Sigmoid colon (tissue), 7 donors: ENCODE results near the gene TMED10. TPM values are rescaled to one million over a fixed set of nuclear protein-coding genes. Genes with fewer than 3 reads are reported as not detected.

Experiments used
- DNase-seq: peaks from one replicate; pipeline ENCODE4 v3.0.0-alpha.2; 2019
- H3K27ac ChIP-seq, 4 donors: fragments of 200-600 bp; sonication (generic); one replicate each; pipeline ENCODE4 v1.5.1; 2016 to 2019; ENCODE audit warnings: mild to moderate bottlenecking in 1 of 4
- H3K27me3 ChIP-seq, 3 donors: fragments of 200-600 bp; sonication (generic); one replicate each; pipeline ENCODE4 v1.5.1; 2019; ENCODE audit warnings: mild to moderate bottlenecking in 1 of 3
- H3K36me3 ChIP-seq, 4 donors: fragments of 200-600 bp; sonication (generic); one replicate each; pipeline ENCODE4 v1.5.1; 2016 to 2019
- H3K4me1 ChIP-seq, 4 donors: fragments of 200-600 bp; sonication (generic); one replicate each; pipeline ENCODE4 v1.5.1; 2017 to 2019
- H3K4me3 ChIP-seq, 4 donors: fragments of 200-600 bp; sonication (generic); one replicate each; pipeline ENCODE4 v1.5.1; 2017 to 2019; ENCODE audit warnings: mild to moderate bottlenecking in 2 of 4, moderate library complexity in 1 of 4
- H3K9me3 ChIP-seq, 4 donors: fragments of 200-600 bp in 3 of 4; sonication (generic) in 3 of 4; one replicate each; pipeline versions ENCODE4 v1.5.1 to v1.6.1; 2013 to 2019
- CTCF ChIP-seq, 4 experiments: fragments of 450-650 bp in 3 of 4; fragments of 200-600 bp in 1 of 4; IDR thresholded peaks; one replicate each; pipeline ENCODE4 v1.5.1; 2016 to 2019; ENCODE audit warnings: antibody characterized with exemption in 4 of 4, mild to moderate bottlenecking in 3 of 4, moderate library complexity in 2 of 4
- EP300 ChIP-seq, 4 donors: sonication (generic); formaldehyde crosslinking; IDR thresholded peaks; one replicate each; pipeline ENCODE4 v1.6.1; 2017; ENCODE audit warnings: antibody characterized with exemption in 4 of 4
- POLR2A ChIP-seq, 2 donors: fragments of 450-650 bp; IDR thresholded peaks; one replicate each; pipeline ENCODE4 v1.6.1; 2016; ENCODE audit warnings: antibody characterized with exemption in 2 of 2, mild to moderate bottlenecking in 2 of 2, moderate library complexity in 2 of 2
- POLR2AphosphoS5 ChIP-seq, 4 donors: sonication (generic); formaldehyde crosslinking; IDR thresholded peaks; one replicate each; pipeline ENCODE4 v1.6.1; 2017; ENCODE audit warnings: antibody characterized with exemption in 4 of 4
- WGBS, 2 donors: extraction: QIAGEN DNeasy Blood & Tissue Kit; methylation state at CpG; one replicate each; pipeline ENCODE4 v1.1.7; 2013; 5-methylcytosine and 5-hydroxymethylcytosine counted together
- intact Hi-C: fragments of 100-400 bp; cut with DNase I; formaldehyde crosslinking; loops from one replicate; pipeline ENCODE4 v1.15.1; 2023
- polyA plus RNA-seq, 3 donors: library from polyadenylated mRNA; stranded (reverse); fragments of 200-250 nt; gene quantifications; one replicate each; pipeline ENCODE4 v1.2.3, GENCODE V29; 2013
- total RNA-seq, 4 donors: library from RNA; depleted of rRNA; stranded (reverse); fragments of >200 nt; gene quantifications; one replicate each; pipeline ENCODE4 v1.1.0, GENCODE V29; 2016
- donor health status: healthy with polysubstance abuse.
- donor health status: Bipolar disorder and iron deficiency.
- donor health status: healthy.

Gene TMED10
- total and polyA plus RNA-seq, 7 donors: 38.4 to 236 (median 163) TPM

GRCh38 chr14:75168586-75169335 is 7.7 kb downstream of the TMED10 start:
- Histone ChIP-seq H3K9me3 (no peaks in the 10 kb centered on the region), H3K4me3 (no peak overlapping the region), H3K36me3 (no peaks in the 10 kb centered on the region), H3K27me3 (no peaks in the 10 kb centered on the region), H3K4me1 (peaks cover 0 to 51% (median 33%) of the 10 kb centered on the region in 4 donors), H3K27ac (no peak overlapping the region)
- TF ChIP-seq CTCF (IDR thresholded peaks at IDR 0.05) (no peak), POLR2AphosphoS5 (IDR thresholded peaks at IDR 0.05) (no peak), POLR2A (IDR thresholded peaks at IDR 0.05) (no peak), EP300 (IDR thresholded peaks at IDR 0.05) (no peak)
- no peak for DNase-seq
- intact Hi-C loops: no loop called here
- 45 to 62% methylated on average over 3 of the region's 3 CpGs for WGBS, 2 donors

- 90 to 95% methylated on average over 2 of the region's 2 CpGs for WGBS, 2 donors
These were observed 9.1 kb downstream of the TMED10 start for GRCh38 chr14:75167325-75167724.

GRCh38 chr14:75165586-75166391 is 10.6 kb downstream of the TMED10 start:
- intact Hi-C loops: no loop called here
- Histone ChIP-seq H3K9me3 (no peaks in the 10 kb centered on the region), H3K4me1 (peaks cover 0 to 53% (median 28%) of the 10 kb centered on the region in 4 donors), H3K27me3 (no peaks in the 10 kb centered on the region), H3K27ac (peak overlapping the region in 3 of 4 donors; percentile 12 to 31 (median 13)), H3K4me3 (no peak overlapping the region), H3K36me3 (no peaks in the 10 kb centered on the region)
- no peak for DNase-seq
- WGBS, 2 donors: 75 to 85% methylated on average over 8 of the region's 8 CpGs
- TF ChIP-seq CTCF (IDR thresholded peaks at IDR 0.05) (no peak), EP300 (IDR thresholded peaks at IDR 0.05) (no peak), POLR2A (IDR thresholded peaks at IDR 0.05) (no peak), POLR2AphosphoS5 (IDR thresholded peaks at IDR 0.05) (no peak)

More at GRCh38 chr14:75167325-75167724, 9.1 kb downstream of the TMED10 start:
- no peak overlapping the region for H3K4me3 ChIP-seq
- H3K4me1 ChIP-seq: peaks cover 0 to 44% (median 29%) of the 10 kb centered on the region in 4 donors
- no peak overlapping the region for H3K27ac ChIP-seq
- H3K9me3 ChIP-seq: no peaks in the 10 kb centered on the region
- H3K27me3 ChIP-seq: no peaks in the 10 kb centered on the region
- no peak for TF ChIP-seq CTCF (IDR thresholded peaks at IDR 0.05)
- TF ChIP-seq POLR2AphosphoS5 (IDR thresholded peaks at IDR 0.05): no peak
- TF ChIP-seq POLR2A (IDR thresholded peaks at IDR 0.05): no peak
- no peak for TF ChIP-seq EP300 (IDR thresholded peaks at IDR 0.05)
- intact Hi-C loops: no loop called here
- DNase-seq: no peak
- no peaks in the 10 kb centered on the region for H3K36me3 ChIP-seq

- Histone ChIP-seq H3K4me1 (peaks cover 0 to 56% (median 35%) of the 10 kb centered on the region in 4 donors), H3K9me3 (no peaks in the 10 kb centered on the region), H3K27me3 (no peaks in the 10 kb centered on the region), H3K36me3 (no peaks in the 10 kb centered on the region), H3K27ac (no peak overlapping the region), H3K4me3 (no peak overlapping the region)
- no peak for DNase-seq
- TF ChIP-seq POLR2A (IDR thresholded peaks at IDR 0.05): no peak
- no peak for TF ChIP-seq CTCF (IDR thresholded peaks at IDR 0.05)
- TF ChIP-seq POLR2AphosphoS5 (IDR thresholded peaks at IDR 0.05): no peak
- intact Hi-C loops: no loop called here
- WGBS, 2 donors: 39 to 98% methylated on average over 1 of the region's 1 CpG
These were observed 11.6 kb downstream of the TMED10 start for GRCh38 chr14:75164809-75165208.
